Skeletal muscle cell (primary cell): Measurements from ENCODE around the gene PRKACA.
A peak's percentile ranks its signal among the peaks of the same experiment; 100 is the strongest.
"Not testable (repeated sequence)": the region's sequence is repeated elsewhere in the genome, so short reads cannot be mapped to it uniquely, and the experiment has no call there.

Experiments
- DNase-seq: peaks from one replicate; pipeline ENCODE4 v3.0.0-alpha.2; 2010; ENCODE audit warnings: low read depth
- H3K4me3 ChIP-seq: 2 replicates; pipeline ENCODE4 v1.5.1; 2011; ENCODE audit warnings: low read depth, mild to moderate bottlenecking, control low read depth, low read length, moderate library complexity

The PRKACA gene

DNA sequence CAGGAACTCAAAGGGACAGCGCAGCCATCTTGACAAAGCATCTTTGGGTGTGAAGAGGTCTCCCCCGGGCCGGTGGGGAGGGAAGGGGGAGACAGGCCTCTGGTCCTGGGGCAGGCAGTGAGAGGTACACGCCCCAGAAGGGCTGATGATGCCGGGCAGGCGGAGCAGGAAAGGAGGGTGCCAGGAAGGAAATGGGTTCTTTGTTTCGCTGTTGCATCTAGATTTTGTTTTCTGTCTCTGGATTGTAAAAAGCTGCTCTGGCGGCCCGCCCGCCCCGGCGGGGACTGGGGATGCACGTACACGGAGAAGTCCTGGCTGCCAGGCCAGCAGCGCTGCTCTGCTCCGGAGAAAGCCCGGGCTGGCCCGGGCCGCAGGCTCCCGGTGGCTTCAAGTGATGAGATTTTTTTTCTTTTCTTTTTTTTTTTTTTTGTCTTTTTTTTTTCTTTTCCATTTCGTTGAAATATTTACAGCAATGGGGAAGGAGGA is 32.0 kb upstream of the PRKACA start:
- no peak for DNase-seq
- peak overlapping the region; percentile 0 for H3K4me3 ChIP-seq

DNA sequence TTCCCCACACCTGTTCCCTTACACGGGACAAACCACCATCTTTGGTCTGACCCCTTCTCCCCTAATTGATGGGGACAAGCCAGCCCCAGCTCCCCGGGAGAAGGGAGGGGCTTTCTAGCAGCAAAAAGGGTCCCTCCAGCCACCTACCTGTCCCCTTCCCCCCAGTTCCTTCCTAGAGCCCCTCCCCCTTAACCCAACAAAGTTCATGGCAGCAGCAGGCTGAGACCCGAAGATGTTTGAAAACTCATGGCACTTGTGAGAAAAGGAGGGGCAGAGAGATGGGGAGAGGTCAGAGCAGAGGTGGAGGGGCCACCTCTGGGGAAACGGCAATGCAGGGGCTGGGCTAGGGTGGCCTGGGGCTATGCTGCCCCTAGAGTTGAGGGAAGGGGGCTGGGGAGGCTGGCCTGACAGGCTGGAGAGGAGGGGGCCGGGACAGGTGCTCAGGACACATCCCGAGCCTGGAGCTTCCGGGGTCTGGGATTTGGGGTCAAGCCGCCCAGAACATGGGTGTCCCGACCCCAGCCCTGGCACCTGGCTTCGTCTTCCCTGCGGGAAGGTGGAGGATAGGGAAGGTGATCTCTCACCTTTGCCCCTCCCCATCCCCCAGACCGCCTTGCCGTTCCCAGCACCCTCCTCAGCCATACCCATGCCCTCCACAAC is 31.3 kb upstream of the PRKACA start:
- H3K4me3 ChIP-seq, result no peak overlapping the region
- no peak for DNase-seq

DNA sequence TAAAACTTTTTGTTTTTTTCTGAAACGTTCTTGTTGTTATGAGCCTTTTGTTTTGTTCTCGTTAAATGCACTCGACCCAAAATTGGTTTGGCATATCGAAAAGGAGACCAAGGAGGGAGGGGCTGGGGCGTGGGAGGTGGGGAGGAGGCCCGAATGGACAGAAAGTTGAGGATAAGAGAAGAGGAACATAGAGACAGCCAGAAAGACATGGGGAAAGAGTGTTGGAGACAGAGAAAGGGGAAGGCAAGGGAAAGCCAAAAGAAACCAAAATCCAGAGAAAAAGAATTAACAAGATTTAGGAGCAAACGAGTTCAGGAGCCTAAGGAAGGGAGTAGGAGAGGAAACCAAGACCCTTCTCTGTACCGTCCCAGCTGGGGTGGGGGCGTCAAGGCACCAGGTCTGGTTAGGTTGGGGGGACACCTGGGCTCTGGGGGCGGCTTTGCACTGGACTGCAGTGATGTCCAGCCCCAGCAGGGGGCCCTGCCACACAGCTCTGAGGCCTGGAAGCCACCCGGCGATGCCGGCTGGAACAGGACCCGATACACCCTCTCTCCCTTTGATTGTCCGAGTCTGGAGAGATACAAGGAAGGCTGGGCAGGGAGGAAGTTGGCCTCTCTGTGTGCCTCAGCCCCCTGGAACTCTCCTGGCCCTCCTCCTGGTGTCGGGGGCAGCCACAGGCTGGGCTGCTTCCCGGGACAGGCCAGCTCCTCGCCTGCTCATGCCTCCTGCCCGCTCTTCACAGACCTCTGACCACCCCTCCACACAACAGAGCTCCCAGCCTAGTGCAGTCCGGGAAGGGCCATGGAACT is 30.4 kb upstream of the PRKACA start:
- no peak for DNase-seq
- no peak overlapping the region for H3K4me3 ChIP-seq

DNA sequence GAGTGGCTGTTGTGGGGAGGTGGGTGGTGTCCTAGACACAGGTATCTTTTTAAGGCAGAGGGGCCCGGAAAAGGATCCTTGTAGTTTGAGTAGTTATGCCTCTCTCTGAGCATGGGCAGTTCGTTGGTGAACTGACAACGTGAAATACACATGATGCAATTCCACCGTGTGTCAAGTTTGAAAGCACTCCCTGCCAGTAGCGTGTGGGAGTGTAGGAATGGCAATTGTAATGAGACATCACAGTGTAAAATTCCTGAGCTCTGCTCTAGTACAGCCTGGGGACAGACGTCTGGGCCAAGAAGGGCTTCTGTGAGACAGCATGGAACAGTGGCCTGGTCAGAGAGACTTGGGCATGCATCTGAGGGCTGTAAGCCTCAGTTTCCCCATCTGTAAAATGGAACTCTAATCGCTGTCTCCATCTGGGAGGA is 29.2 kb upstream of the PRKACA start:
- DNase-seq, result peak; percentile 62
- H3K4me3 ChIP-seq, result no peak overlapping the region

DNA sequence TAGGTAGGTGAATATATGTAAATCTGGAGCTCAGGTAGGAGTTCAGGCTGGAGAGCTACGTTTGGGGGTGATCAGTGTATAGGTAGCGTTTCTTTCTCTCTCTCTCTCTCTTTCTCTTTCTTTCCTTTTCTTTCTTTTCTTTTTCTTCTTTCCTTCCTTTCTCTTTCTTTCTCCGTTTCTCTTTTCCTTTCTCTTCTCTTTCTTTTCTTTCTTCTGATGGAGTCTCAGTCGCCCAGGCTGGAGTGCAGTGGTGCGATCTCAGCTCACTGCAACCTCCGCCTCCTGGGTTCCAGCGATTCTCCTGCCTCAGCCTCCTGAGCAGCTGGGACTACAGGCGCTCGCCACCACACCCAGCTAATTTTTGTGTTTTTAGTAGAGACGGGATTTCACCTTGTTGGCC is 28.6 kb upstream of the PRKACA start:
- DNase-seq, H3K4me3 ChIP-seq: not testable (repeated sequence)

DNA sequence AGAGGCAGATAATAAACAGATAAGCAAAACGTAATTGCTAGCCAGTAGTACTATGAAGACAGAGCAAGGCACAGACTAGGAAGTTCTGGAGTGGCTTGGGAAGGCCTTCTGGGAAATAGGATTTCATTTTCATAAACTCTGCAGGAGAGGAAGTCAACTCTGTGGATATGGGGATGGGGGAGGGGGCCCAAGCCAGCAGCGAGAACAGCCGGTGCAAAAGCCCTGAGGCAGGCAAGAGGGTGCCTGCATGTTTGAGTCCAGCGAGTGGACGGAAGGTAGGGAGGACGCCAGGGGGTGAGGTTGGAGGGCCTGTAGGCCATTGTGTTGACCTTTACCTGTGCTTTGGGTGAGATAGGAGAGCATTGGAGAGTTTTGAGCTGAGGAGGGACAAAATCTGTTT is 27.8 kb upstream of the PRKACA start:
- no peak for DNase-seq
- no peak overlapping the region for H3K4me3 ChIP-seq

DNA sequence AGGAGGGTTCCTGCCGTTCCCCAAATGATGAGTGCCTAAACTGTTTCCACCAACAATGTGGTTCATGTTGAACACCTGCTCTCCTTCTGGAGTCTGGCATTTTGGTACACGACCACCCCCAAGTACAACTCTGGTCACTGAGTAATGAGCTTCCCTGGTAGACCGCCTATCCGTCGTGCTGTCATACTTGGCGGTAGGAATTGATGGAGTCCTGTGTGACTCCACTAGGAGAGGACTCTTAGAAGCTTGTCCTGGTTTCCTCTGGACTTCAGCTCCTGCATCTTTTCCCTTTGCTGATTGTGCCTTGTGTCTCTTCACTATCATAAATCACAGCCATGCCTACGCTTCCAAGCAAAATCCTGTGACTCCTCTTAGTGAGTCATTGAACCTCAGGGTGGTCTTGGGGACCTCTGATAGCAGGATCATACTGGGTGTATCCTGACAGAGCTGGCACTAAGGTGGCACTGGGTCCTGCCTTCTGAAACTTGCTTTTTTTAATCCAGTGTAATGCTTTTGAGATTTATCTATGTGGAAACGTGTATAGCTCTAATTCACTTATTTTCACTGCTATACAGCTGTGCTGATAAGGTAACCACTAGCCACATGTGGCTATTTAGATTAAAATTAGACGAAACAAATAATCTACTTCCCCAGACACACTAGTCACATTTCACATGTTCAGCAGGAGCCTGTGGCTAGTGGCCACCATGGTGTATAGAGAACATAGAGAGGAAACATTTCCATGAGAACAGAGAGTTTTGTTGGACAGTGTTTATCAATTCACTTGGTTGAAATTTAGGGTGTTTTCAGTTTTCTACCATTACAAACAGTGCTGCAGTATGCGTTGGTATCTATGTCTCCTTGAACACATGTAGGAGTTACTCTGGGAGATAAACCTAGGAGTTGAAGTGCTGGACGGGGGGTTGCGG is 25.0 kb upstream of the PRKACA start:
- no peak overlapping the region for H3K4me3 ChIP-seq
- DNase-seq, result no peak

DNA sequence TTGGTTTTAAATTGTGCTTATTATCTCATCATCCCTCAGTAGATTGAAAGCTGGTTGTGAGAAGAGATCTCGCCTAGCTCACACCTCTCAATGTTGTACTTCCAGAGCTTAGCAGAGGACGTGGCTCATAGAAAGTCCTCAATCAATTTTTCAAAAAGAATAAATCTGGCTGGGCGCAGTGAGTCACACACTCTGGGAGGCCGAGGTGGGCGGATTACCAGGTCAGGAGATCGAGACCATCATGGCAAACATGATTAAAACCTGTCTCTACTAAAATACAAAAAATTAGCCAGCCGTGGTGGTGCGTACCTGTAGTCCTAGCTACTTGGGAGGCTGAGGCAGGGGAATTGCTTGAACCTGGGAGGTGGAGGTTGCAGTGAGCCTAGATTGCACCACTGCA is 23.5 kb upstream of the PRKACA start:
- no peak for DNase-seq
- H3K4me3 ChIP-seq, result no peak overlapping the region

DNA sequence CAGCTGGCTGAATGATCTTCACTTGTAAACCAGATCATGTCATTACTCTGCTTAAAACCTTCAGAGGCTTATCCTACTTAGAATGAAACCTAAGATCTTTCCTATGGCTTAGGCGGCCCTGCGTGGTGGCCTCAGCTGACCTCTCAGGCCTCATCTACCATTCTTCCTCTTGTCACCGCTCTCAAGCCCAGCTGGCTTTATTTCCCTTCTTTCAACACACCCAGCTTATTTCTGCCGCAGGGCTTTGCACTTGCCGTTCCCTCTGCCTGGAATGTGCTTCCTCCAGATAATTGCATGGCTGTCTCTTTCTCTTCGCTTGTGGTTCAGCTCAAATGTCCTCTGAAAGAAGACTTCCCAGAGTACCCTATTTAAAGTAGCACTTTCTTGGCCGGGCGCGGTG is 22.4 kb upstream of the PRKACA start:
- no peak for DNase-seq
- no peak overlapping the region for H3K4me3 ChIP-seq

DNA sequence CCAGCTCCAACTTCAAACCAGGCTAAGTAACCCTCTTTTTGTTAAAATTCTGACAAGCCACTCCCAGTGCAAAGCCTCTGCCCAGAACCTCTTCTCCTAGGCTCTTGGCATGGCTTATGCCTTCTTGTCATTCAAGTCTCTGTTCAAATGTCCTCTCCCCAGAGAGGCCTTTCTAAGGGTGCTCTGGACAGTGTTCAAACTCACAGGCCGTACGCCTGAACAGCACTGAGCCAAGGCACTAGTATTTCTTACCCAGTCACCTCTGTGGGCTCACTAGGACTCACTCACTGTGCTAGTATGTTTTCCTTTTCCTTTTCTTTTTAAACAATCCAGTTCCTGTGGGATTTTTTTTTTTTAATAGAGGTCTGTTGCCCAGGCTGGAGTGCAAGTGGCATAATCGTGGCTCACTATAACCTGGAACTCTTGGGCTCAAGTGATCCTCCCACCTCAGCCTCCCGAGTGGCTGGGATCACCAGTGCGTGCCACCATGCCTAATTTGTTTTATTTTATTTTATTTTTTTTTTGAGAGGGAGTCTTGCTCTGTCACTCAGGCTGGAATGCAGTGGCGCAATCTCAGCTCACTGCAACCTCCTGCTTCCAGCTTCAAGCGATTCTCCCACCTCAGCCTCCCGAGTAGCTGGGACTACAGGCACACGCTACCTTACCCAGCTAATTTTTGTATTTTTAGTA is 21.2 kb upstream of the PRKACA start:
- no peak overlapping the region for H3K4me3 ChIP-seq

DNA sequence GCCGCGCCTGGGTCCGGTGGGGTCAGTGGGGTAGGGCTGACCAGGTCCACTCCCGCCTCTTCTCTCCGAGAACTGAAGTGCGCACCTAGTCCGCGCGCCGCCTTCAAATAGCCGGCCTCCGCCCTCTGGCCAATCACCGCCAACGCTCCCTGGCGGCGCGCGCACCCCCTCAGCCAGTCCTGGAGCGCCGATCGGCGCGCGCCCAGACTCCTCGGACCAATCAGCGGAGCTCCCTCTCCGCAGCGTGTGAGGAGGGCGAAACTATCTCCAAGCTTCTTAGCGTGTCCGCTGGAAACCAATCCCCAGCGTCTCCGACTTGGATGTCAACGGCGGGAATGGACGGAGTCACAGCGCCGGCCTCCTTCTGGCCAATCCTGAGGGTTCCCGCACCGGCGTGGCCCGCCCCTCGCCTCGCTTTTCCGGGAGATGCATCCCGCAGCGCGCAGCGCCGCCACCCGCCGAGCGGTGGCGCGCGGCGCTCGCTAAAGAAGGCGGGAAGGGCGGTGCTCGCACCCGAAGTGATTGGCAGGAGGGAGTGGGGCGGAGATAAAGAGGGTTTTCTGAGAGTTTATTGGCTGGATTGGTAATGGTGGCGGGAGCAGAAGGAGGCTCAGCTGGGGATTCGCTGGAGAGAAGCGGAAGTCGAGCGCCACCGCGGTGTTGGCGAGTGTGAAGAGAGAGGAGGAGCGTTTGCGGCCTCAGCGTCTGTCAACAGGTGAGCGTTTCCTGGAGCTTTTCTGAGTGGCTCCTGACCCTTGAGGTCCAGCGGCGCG is 19.1 kb upstream of the PRKACA start, which contains the start of gene ASF1B:
TSS of gene ASF1B (minus strand) at position 81 of the 773 bp plus-strand sequence. CDS start 133 bp downstream, outside the sequence.
- H3K4me3 ChIP-seq, result peak within 1 kb of the TSS; percentile 79

More for the DNA sequence above, 21.2 kb upstream of the PRKACA start:
- DNase-seq, result no peak

DNA sequence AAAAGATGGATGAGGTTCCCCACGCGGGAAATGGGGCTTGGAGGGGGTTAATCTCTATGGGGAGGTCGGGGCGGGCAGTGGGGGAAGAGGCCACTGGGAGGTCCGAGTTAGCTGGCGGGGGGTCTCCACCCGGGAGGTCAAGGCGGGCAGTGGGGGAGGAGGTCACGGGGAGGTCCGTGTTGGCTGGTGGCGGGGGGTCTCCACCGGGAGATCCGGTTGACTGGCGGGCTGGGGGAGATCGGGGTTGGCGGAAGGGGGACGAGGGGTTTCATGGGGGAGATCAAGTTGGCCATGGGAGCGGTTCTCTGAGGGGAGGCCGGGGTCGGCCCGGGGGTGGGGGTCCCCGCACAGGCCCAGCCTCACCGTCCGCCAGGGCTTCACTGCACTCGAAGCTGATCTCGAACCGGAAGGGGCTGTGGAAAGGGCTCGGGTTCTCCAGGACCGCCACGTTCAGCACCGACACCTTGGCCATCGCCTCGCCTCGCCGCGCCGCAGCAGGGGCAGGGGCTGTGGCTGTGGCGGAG is 18.5 kb upstream of the PRKACA start:
- H3K4me3 ChIP-seq, result peak overlapping the region; percentile 79
- DNase-seq, result no peak

More for the DNA sequence above, 19.1 kb upstream of the PRKACA start, which contains the start of gene ASF1B:
- peak; percentile 100 for DNase-seq

DNA sequence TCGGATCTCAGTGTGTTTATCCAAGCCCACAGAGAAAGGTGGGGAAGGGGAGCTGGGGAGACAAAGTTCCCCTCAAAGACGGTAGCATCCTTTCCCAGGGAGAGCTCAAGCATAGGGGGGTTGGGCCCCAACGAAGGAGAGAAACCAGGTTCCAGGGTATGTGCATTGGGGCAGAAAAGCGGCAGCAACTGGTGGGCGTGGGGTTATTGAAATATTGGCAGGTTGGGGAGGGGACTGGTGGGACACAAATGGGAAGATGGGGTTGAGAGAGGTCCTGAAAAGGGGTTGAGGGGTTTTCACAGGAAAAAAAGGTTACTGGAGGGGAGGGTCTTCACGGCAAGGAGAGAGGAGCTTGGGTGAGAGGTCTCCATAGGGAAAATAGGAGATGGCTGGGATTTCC is 17.8 kb upstream of the PRKACA start:
- DNase-seq, result no peak
- H3K4me3 ChIP-seq, result peak overlapping the region; percentile 79

DNA sequence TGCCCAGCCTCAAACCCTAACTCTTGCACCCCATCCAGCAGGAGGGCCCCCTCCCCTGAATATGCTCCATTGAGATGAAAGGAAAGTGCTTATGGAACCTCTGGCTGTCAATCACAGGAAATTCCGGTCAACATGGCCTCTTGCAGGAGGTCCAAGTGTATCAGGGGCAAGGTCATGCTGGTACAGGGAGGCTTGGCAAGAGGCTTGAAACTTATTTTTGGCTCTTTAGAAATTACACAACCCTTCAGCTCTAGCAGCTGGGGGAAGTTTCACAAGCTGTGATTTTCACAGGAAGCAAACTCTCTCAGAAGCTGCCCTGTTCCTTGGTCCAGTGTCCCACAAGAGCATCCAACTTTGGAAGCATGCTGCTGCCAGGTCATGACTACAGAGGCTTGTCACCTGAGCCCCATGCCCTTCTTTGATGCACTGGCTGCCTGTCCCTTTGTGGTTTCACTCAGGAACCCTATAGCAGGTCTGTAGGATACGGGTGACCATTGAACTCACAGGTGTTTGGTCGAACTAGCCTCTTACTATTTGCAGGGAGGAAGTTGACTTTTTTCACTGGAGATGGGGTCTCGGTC is 10.5 kb upstream of the PRKACA start:
- no peak overlapping the region for H3K4me3 ChIP-seq
- DNase-seq, result no peak

DNA sequence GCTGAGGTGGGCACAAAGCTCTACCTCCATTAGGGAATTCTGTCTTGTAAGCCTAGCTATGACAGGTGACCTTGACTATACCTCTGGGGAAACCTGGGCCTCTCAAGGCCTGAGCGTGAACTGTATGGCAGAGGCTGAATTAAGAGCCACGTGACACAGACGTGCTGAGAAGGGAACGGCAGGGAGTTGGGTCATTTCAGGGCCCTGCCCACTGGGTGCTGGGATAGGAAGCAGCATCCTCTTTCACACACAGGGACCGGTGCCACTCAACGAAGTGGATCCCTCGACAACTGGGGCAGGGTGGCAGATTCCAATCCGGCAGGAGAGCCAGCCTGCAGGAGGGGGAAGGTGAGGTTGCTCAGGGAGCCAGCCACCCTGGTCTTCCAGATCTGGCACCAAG is 9.6 kb upstream of the PRKACA start:
- H3K4me3 ChIP-seq, result no peak overlapping the region

DNA sequence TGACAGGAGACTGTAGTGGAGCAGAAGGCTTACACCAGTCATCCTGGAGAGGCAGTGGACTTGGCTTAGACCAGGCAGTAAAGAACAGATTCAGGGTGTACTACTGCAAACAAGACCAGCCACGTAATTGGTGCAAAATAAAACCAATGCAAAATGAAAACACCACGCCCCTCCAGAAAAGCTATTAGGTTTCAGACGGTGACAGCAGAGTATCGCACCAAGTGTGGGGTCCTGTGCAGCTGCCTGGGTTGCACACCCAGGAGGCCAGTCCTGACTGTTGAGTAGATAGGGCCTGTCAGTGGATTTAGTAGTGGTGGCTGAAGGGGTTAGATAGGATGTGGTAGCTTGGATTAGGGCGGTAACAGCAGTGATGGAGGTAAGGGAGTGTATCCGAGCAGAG is 5.4 kb upstream of the PRKACA start:
- no peak for DNase-seq
- H3K4me3 ChIP-seq, result no peak overlapping the region

More for the DNA sequence above, 9.6 kb upstream of the PRKACA start:
- no peak for DNase-seq

DNA sequence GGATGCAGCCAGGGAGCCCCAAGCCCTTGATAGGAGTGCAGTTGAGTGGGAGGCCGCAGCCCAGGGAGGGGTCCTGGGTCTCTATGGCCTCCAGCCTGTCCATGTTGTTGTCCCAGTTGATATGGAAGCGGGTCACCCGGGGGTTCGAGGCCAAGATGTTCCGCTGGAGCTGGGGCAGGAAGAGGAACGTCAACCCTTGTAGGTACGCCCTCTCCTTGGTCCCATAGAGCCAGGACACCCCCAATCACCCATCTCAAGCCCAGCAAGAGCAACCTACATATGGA is 2.9 kb upstream of the PRKACA start:
- no peak overlapping the region for H3K4me3 ChIP-seq
- DNase-seq, result no peak
